SK-N-SH treated with all-trans-retinoic acid at 6 μM for 48 hours (cell line): ENCODE measurements around the gene FOXD1.
A peak's percentile ranks its signal among the peaks of the same experiment; 100 is the strongest.
"Not testable (repeated sequence)": the region's sequence is repeated elsewhere in the genome, so short reads cannot be mapped to it uniquely, and the experiment has no call there.

Source experiments
- ATAC-seq: fragments of 200-7000 bp; cut with Tn5 transposase; 3 replicates; pipeline ENCODE4 v1.9.1; 2020; ENCODE audit warnings: mild to moderate bottlenecking, moderate library complexity
- ARNTL ChIP-seq: fragments of 450-650 bp; formaldehyde crosslinking; IDR thresholded peaks from 2 replicates; pipeline ENCODE4 v1.5.0; 2020; ENCODE audit warnings: low read depth, mild to moderate bottlenecking, moderate library complexity, borderline replicate concordance
- BACH2 ChIP-seq: fragments of 250-450 bp; sonication (Bioruptor Pico); IDR thresholded peaks from 2 replicates; pipeline ENCODE4 v1.9.0; 2021; ENCODE audit warnings: mild to moderate bottlenecking, borderline replicate concordance
- CREB5 ChIP-seq: fragments of 250-450 bp; sonication (Bioruptor Pico); IDR thresholded peaks from 2 replicates; pipeline ENCODE4 v1.5.1; 2020; ENCODE audit warnings: low read depth, mild to moderate bottlenecking, moderate library complexity
- CSDC2 ChIP-seq: fragments of 250-450 bp; sonication (Bioruptor Pico); IDR thresholded peaks from 2 replicates; pipeline ENCODE4 v1.5.0; 2020; ENCODE audit warnings: mild to moderate bottlenecking, moderate library complexity
- ESRRG ChIP-seq: fragments of 250-450 bp; sonication (Bioruptor Pico); IDR thresholded peaks from 2 replicates; pipeline ENCODE4 v1.6.1; 2021; ENCODE audit warnings: mild to moderate bottlenecking
- GLIS3 ChIP-seq: fragments of 250-450 bp; sonication (Bioruptor Pico); IDR thresholded peaks from 2 replicates; pipeline ENCODE4 v1.5.0; 2020; ENCODE audit warnings: mild to moderate bottlenecking, moderate library complexity
- ISL1 ChIP-seq: fragments of 250-450 bp; sonication (Bioruptor Pico); IDR thresholded peaks from 2 replicates; pipeline ENCODE4 v2.1.2; 2022; ENCODE audit warnings: mild to moderate bottlenecking, moderate library complexity
- OSR1 ChIP-seq: fragments of 250-450 bp; sonication (Bioruptor Pico); IDR thresholded peaks from 2 replicates; pipeline ENCODE4 v1.8.0; 2022; ENCODE audit warnings: moderate library complexity, mild to moderate bottlenecking, inconsistent platforms
- PATZ1 ChIP-seq: fragments of 250-450 bp; sonication (Bioruptor Pico); IDR thresholded peaks from 2 replicates; pipeline ENCODE4 v1.8.0; 2020; ENCODE audit warnings: mild to moderate bottlenecking, moderate library complexity, borderline replicate concordance
- POU6F1 ChIP-seq: fragments of 250-450 bp; sonication (Bioruptor Pico); IDR thresholded peaks from 2 replicates; pipeline ENCODE4 v1.8.0; 2021; ENCODE audit warnings: low read depth, mild to moderate bottlenecking, moderate library complexity, borderline replicate concordance
- PPARA ChIP-seq: fragments of 250-450 bp; sonication (Bioruptor Pico); IDR thresholded peaks from 2 replicates; pipeline ENCODE4 v1.5.0; 2020; ENCODE audit warnings: mild to moderate bottlenecking, borderline replicate concordance
- RARB ChIP-seq: fragments of 250-450 bp; sonication (Bioruptor Pico); IDR thresholded peaks from 2 replicates; pipeline ENCODE4 v1.8.0; 2021; ENCODE audit warnings: mild to moderate bottlenecking, moderate library complexity
- SNAI2 ChIP-seq: fragments of 250-450 bp; sonication (Bioruptor Pico); IDR thresholded peaks from 2 replicates; pipeline ENCODE4 v1.5.0; 2020; ENCODE audit warnings: mild to moderate bottlenecking, moderate library complexity
- TCF4 ChIP-seq: fragments of 250-450 bp; sonication (Bioruptor Pico); IDR thresholded peaks from 2 replicates; pipeline ENCODE4 v1.8.0; 2021; ENCODE audit warnings: mild to moderate bottlenecking, moderate library complexity, borderline replicate concordance
- TOX ChIP-seq: fragments of 250-450 bp; sonication (Bioruptor Pico); IDR thresholded peaks from 2 replicates; pipeline ENCODE4 v1.8.0; 2021; ENCODE audit warnings: mild to moderate bottlenecking, moderate library complexity, borderline replicate concordance
- TSHZ2 ChIP-seq: fragments of 250-450 bp; sonication (Bioruptor Pico); IDR thresholded peaks from 2 replicates; pipeline ENCODE4 v1.5.0; 2020; ENCODE audit warnings: mild to moderate bottlenecking, moderate library complexity
- ZC3H10 ChIP-seq: fragments of 250-450 bp; sonication (Bioruptor Pico); IDR thresholded peaks from 2 replicates; pipeline ENCODE4 v1.5.1; 2021; ENCODE audit warnings: mild to moderate bottlenecking, moderate library complexity
- ZFP3 ChIP-seq: fragments of 250-450 bp; sonication (Bioruptor Pico); IDR thresholded peaks from 2 replicates; pipeline ENCODE4 v1.5.0; 2020; ENCODE audit warnings: mild to moderate bottlenecking, moderate library complexity
- ZFP30 ChIP-seq: fragments of 450-650 bp; formaldehyde crosslinking; IDR thresholded peaks from 2 replicates; pipeline ENCODE4 v1.5.0; 2022; ENCODE audit warnings: mild to moderate bottlenecking, moderate library complexity
- ZNF565 ChIP-seq: fragments of 450-650 bp; formaldehyde crosslinking; conservative IDR thresholded peaks from 2 replicates; pipeline ENCODE4 v1.5.0; 2020; ENCODE audit warnings: low read depth, mild to moderate bottlenecking, moderate library complexity
- ZNF70 ChIP-seq: fragments of 450-650 bp; formaldehyde crosslinking; IDR thresholded peaks from 2 replicates; pipeline ENCODE4 v1.5.0; 2020; ENCODE audit warnings: mild to moderate bottlenecking, moderate library complexity
- ZNF8 ChIP-seq: fragments of 450-650 bp; formaldehyde crosslinking; IDR thresholded peaks from 2 replicates; pipeline ENCODE4 v1.5.0; 2020; ENCODE audit warnings: mild to moderate bottlenecking, moderate library complexity

Gene FOXD1

GRCh38 chr5:73415617-73416016, 33.0 kb downstream of the FOXD1 start:
- ATAC-seq, result no peak
- no peak for TF ChIP-seq ISL1 (CRISPR knock-in tag)
- no peak for TF ChIP-seq ZNF565 (CRISPR knock-in tag)
- TF ChIP-seq CSDC2, result no peak
- no peak for TF ChIP-seq ZFP3 (CRISPR knock-in tag)
- no peak for TF ChIP-seq TCF4 (CRISPR knock-in tag)
- no peak for TF ChIP-seq POU6F1 (CRISPR knock-in tag)
- no peak for TF ChIP-seq CREB5 (CRISPR knock-in tag)
- TF ChIP-seq BACH2 (CRISPR knock-in tag), result no peak
- no peak for TF ChIP-seq SNAI2 (CRISPR knock-in tag)
- TF ChIP-seq RARB, result no peak
- TF ChIP-seq ZNF70 (CRISPR knock-in tag), result no peak
- no peak for TF ChIP-seq PATZ1 (CRISPR knock-in tag)
- TF ChIP-seq GLIS3 (CRISPR knock-in tag), result no peak
- no peak for TF ChIP-seq ZFP30 (CRISPR knock-in tag)
- TF ChIP-seq OSR1, result no peak
- TF ChIP-seq TSHZ2, result no peak
- no peak for TF ChIP-seq ZC3H10 (CRISPR knock-in tag)
- no peak for TF ChIP-seq ESRRG (CRISPR knock-in tag)
- TF ChIP-seq ZNF8 (CRISPR knock-in tag), result no peak
- no peak for TF ChIP-seq ARNTL (CRISPR knock-in tag)

GRCh38 chr5:73415171-73415570, 33.4 kb downstream of the FOXD1 start:
- ATAC-seq, result no peak
- TF ChIP-seq ZC3H10 (CRISPR knock-in tag) (no peak), PPARA (CRISPR knock-in tag) (no peak), RARB (no peak), OSR1 (no peak), GLIS3 (CRISPR knock-in tag) (no peak), CSDC2 (no peak), ZNF565 (CRISPR knock-in tag) (no peak), ARNTL (CRISPR knock-in tag) (no peak), ZFP3 (CRISPR knock-in tag) (no peak)

GRCh38 chr5:73412597-73412988, 36.0 kb downstream of the FOXD1 start:
- TF ChIP-seq ZNF70 (CRISPR knock-in tag) (no peak), TOX (CRISPR knock-in tag) (peak; percentile 48; the same call in 1 of the 2 replicates)
- ATAC-seq, result peak; percentile 62

GRCh38 chr5:73411936-73412596, 36.5 kb downstream of the FOXD1 start:
- TF ChIP-seq ZNF70 (CRISPR knock-in tag), result no peak
- TF ChIP-seq RARB, result no peak
- TF ChIP-seq CREB5 (CRISPR knock-in tag), result no peak
- no peak for TF ChIP-seq TOX (CRISPR knock-in tag)
- peak; percentile 11; the same call in 2 of the 3 replicates for ATAC-seq

- not testable (repeated sequence) for ATAC-seq
Measured at GRCh38 chr5:73409927-73410326, 38.6 kb downstream of the FOXD1 start.
